Measurements from ENCODE around the gene MAPK8IP3. TPM values are rescaled to one million over a fixed set of nuclear protein-coding genes. Genes with fewer than 3 reads are reported as not detected.

MAPK8IP3 gene
- total RNA-seq, 1 donor from 2014 or later = 77.3 TPM

DNA sequence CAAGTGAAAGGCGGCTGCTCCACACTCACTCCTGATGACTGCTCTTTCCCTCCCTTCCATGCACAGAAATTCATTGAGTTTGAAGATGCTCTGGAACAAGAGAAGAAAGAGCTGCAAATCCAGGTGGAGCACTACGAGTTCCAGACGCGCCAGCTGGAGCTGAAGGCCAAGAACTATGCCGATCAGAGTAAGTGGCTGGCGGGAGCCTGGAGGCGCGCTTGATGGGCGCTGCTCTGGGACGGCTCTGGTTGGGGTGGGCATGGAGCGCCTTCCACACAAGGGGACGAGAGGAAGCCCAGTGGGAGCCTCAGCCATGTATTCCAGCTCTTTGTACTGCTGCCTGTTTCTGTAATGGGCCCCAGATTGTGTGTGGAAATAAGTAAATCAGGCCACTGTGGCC is 18.5 kb downstream of the MAPK8IP3 start:
- H3K4me1 ChIP-seq = peaks cover 26% of the 10 kb centered on the region
- DNase-seq (no peak), ATAC-seq (no peak)
- H3K27ac ChIP-seq = no peak overlapping the region
- TF ChIP-seq, protein P1, sequence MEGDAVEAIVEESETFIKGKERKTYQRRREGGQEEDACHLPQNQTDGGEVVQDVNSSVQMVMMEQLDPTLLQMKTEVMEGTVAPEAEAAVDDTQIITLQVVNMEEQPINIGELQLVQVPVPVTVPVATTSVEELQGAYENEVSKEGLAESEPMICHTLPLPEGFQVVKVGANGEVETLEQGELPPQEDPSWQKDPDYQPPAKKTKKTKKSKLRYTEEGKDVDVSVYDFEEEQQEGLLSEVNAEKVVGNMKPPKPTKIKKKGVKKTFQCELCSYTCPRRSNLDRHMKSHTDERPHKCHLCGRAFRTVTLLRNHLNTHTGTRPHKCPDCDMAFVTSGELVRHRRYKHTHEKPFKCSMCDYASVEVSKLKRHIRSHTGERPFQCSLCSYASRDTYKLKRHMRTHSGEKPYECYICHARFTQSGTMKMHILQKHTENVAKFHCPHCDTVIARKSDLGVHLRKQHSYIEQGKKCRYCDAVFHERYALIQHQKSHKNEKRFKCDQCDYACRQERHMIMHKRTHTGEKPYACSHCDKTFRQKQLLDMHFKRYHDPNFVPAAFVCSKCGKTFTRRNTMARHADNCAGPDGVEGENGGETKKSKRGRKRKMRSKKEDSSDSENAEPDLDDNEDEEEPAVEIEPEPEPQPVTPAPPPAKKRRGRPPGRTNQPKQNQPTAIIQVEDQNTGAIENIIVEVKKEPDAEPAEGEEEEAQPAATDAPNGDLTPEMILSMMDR (IDR thresholded peaks at IDR 0.05) = no peak
- no peak overlapping the region for H3K4me3 ChIP-seq
- H3K9me3 ChIP-seq = no peaks in the 10 kb centered on the region
- H3K27me3 ChIP-seq = no peaks in the 10 kb centered on the region
- peaks cover 27% of the 10 kb centered on the region for H3K36me3 ChIP-seq
- intact Hi-C loops (cut with DNase I) = no loop called here

DNA sequence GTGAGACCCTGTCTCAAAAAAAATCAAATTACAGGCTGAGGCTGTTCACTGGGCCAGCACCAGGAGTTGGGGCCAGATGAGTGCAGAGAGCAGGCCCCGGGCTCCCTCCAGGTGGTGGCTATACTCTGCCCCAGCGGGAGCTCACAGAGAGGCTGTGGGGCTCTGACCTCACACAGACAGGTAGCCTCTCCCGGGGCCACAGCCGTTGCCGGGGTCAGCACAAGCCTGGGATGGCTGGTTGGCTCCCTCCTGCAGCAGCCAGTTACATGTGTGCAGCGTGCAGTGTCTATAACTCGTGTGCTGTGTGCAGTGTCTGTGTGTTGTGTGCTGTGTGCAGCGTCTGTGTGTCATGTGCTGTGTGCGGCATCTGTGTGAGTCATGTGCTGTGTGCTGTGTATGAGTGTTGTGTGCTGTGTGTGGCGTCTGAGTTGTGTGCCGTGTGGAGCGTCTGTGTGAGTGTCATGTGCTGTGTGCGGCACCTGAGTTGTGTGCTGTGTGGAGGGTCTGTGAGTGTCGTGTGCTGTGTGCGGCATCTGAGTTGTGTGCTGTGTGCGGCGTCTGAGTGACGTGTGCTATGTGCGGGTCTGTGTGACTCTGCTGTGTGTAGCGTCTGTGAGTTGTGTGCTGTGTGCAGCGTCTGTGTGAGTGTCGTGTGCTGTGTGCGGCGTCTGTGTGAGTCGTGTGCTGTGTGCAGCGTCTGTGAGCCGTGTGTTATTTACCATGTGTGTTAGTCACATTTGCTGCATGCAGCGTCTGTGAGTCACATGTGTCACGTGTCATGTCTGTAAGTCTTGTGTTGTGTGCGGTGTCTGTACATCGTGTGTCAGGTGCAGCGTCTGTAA is 20.9 kb downstream of the MAPK8IP3 start:
- TF ChIP-seq, protein P1 (IDR thresholded peaks at IDR 0.05) = no peak
- Histone ChIP-seq H3K4me3 (no peak overlapping the region), H3K27me3 (no peaks in the 10 kb centered on the region), H3K4me1 (peaks cover 15% of the 10 kb centered on the region), H3K36me3 (peaks cover 44% of the 10 kb centered on the region), H3K9me3 (no peaks in the 10 kb centered on the region), H3K27ac (no peak overlapping the region)
- no peak for ATAC-seq
- intact Hi-C loops (cut with DNase I) = no loop called here
- no peak for DNase-seq

DNA sequence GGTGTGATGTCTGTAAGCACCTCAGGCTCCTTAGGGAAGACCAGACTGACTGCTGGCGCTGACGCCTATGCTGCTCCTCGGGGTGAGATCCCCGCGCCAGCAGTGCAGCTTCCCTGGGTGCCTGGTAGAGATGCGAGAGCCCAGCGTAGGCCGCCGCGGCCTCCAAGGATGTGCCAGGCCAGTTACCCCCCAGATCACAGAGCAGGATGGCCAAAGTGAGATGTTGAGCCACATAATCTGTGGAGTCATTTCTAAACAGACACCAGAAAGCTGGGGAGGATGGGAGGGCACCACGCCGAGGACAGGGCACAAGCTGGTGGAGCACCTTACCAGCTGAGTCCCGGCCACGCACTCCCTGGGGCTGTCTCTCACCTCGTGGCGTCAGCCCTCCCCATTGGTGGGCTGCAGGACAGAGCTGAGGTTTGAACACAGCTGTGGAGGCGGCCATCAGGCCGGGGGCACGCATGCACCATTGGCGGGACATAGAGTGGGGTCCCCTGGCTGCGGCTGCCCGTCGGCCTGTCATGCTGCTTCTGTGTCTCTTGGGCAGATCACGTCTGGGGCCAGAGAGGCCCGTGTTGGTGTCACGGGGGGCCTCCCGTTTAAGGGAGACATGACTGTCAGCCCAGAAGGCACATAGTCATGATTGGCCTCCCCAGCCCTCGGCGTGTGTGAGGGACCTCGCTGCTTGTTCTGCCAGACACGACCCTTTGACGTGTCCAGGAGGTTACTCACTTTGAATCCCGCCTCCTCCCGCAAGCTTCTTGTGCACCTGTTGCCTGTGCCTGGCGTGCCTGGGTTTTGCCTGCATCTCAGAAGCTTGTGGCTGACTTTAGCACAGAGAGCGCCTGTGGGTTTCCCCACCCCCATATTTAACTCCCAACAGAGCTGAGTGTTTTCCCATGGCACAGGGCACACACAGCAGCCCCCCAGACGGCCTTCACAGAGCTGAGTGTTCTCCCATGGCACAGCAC is 21.9 kb downstream of the MAPK8IP3 start:
- ATAC-seq (no peak), DNase-seq (no peak)
- intact Hi-C loops (cut with DNase I) = no loop called here
- no peaks in the 10 kb centered on the region for H3K27me3 ChIP-seq
- no peak overlapping the region for H3K27ac ChIP-seq
- peaks cover 6% of the 10 kb centered on the region for H3K4me1 ChIP-seq
- TF ChIP-seq, protein P1 (IDR thresholded peaks at IDR 0.05) = no peak
- H3K36me3 ChIP-seq = peaks cover 55% of the 10 kb centered on the region
- H3K9me3 ChIP-seq = no peaks in the 10 kb centered on the region
- H3K4me3 ChIP-seq = no peak overlapping the region

DNA sequence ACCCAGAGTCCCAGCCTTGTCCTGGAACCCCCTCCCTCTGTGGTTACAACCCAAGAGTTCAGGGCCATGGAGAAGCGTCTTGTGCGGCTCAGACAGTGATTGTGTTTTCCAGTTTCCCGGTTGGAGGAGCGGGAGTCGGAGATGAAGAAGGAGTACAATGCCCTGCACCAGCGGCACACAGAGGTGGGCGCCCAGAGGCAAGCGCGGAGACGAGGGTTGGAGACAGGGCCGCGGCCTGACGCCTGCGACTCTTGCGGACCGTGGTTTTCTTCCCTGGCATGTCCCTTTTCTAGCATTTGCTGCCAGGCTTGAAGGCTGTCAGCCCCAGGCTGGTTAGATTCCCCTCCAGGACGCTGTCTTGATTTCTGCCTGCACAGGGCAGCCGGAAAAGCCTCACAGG is 23.0 kb downstream of the MAPK8IP3 start:
- Histone ChIP-seq H3K27me3 (no peaks in the 10 kb centered on the region), H3K4me3 (no peak overlapping the region), H3K27ac (no peak overlapping the region), H3K4me1 (no peaks in the 10 kb centered on the region), H3K36me3 (peaks cover 65% of the 10 kb centered on the region), H3K9me3 (no peaks in the 10 kb centered on the region)
- TF ChIP-seq, protein P1 (IDR thresholded peaks at IDR 0.05) = no peak
- intact Hi-C loops (cut with DNase I) = no loop called here
- ATAC-seq = no peak
- DNase-seq = no peak

DNA sequence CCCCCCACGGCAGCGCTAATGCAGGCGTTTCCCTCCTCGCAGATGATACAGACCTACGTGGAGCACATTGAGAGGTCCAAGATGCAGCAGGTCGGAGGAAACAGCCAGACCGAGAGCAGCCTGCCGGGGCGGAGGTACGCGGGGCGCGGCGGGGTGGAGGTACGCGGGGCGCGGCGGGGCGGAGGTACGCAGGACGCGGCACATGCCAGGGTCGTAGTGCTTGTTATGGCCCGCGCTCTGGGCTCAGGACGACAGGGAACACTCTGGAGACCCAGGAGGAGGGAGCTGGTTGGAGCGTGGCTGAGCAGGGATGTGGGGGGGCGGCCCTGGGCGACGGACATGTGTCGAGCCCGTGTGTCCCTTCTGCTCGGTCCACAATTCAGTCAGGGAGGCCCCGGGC is 23.4 kb downstream of the MAPK8IP3 start:
- Histone ChIP-seq H3K4me1 (no peaks in the 10 kb centered on the region), H3K27ac (no peak overlapping the region), H3K36me3 (peaks cover 70% of the 10 kb centered on the region), H3K9me3 (no peaks in the 10 kb centered on the region), H3K27me3 (no peaks in the 10 kb centered on the region), H3K4me3 (no peak overlapping the region)
- TF ChIP-seq, protein P1 (IDR thresholded peaks at IDR 0.05) = no peak
- intact Hi-C loops (cut with DNase I) = no loop called here
- DNase-seq (no peak), ATAC-seq (no peak)

Data from upper lobe of right lung (tissue), 1 donor.